ENCODE measurements around the gene COL19A1.
"Not testable (repeated sequence)": the region's sequence is repeated elsewhere in the genome, so short reads cannot be mapped to it uniquely, and the experiment has no call there.

Gene COL19A1

GRCh38 chr6:69888482-69889233 is 22.3 kb downstream of the COL19A1 start:
- H2AFZ ChIP-seq (ENCODE audit: low read depth, low read length) = no peak overlapping the region
- H3K9me3 ChIP-seq (ENCODE audit: control insufficient read depth, low read length) = no peaks in the 10 kb centered on the region

GRCh38 chr6:69889234-69889974 is 23.0 kb downstream of the COL19A1 start:
- not testable (repeated sequence) for H3K4me2 ChIP-seq (ENCODE audit: low read length, poor library complexity, severe bottlenecking); H3K27me3 ChIP-seq (ENCODE audit: control insufficient read depth in 1 of 2, insufficient read depth in 1 of 2, low read length in 2 of 2); H3K23ac ChIP-seq (ENCODE audit: low read length in 2 of 2); H2AK5ac ChIP-seq (ENCODE audit: low read length, severe bottlenecking); H3K18ac ChIP-seq (ENCODE audit: low read depth in 1 of 2, low read length in 2 of 2); H2BK15ac ChIP-seq (ENCODE audit: low read depth, poor library complexity, severe bottlenecking); H4K8ac ChIP-seq (ENCODE audit: low read length); H3K9ac ChIP-seq (ENCODE audit: low read length); DNase-seq; H3K9me3 ChIP-seq (ENCODE audit: control insufficient read depth, low read length); H2BK120ac ChIP-seq (ENCODE audit: low read depth, low read length); H3K79me1 ChIP-seq (replicated peaks; ENCODE audit: low read length, poor library complexity, severe bottlenecking); H2BK5ac ChIP-seq (ENCODE audit: low read depth, low read length, poor library complexity, severe bottlenecking); H2BK12ac ChIP-seq (ENCODE audit: low read length in 2 of 2); H2AFZ ChIP-seq (ENCODE audit: low read depth, low read length); H3K36me3 ChIP-seq (ENCODE audit: control insufficient read depth in 1 of 2, insufficient read depth in 2 of 2, low read depth in 1 of 2, low read length in 2 of 2); H3K27ac ChIP-seq (ENCODE audit: low read length, poor library complexity, severe bottlenecking); H3K4ac ChIP-seq (ENCODE audit: low read depth in 1 of 2, low read length in 2 of 2); H4K91ac ChIP-seq (ENCODE audit: low read length); H3K14ac ChIP-seq (ENCODE audit: low read length in 2 of 2); H3K4me1 ChIP-seq (ENCODE audit: control insufficient read depth, insufficient read depth, low read depth, low read length); H3K4me3 ChIP-seq (ENCODE audit: insufficient read depth in 1 of 2, low read depth in 1 of 2, low read length in 2 of 2)
- 83% methylated on average over 7 of the region's 9 CpGs for WGBS

More at GRCh38 chr6:69888482-69889233, 22.3 kb downstream of the COL19A1 start:
- Histone ChIP-seq H2BK5ac (ENCODE audit: low read depth, low read length, poor library complexity, severe bottlenecking) (no peak overlapping the region), H3K9ac (ENCODE audit: low read length) (no peak overlapping the region), H2AK5ac (ENCODE audit: low read length, severe bottlenecking) (no peak overlapping the region), H2BK15ac (ENCODE audit: low read depth, poor library complexity, severe bottlenecking) (no peak overlapping the region), H2BK120ac (ENCODE audit: low read depth, low read length) (peak overlapping the region; percentile 43), H4K91ac (ENCODE audit: low read length) (no peak overlapping the region), H3K27me3 (ENCODE audit: control insufficient read depth in 1 of 2, insufficient read depth in 1 of 2, low read length in 2 of 2) (no peaks in the 10 kb centered on the region), H3K18ac (ENCODE audit: low read depth in 1 of 2, low read length in 2 of 2) (no peak overlapping the region), H3K23ac (ENCODE audit: low read length in 2 of 2) (no peak overlapping the region), H3K4me3 (ENCODE audit: insufficient read depth in 1 of 2, low read depth in 1 of 2, low read length in 2 of 2) (no peak overlapping the region), H3K79me1 (replicated peaks; ENCODE audit: low read length, poor library complexity, severe bottlenecking) (no peaks in the 10 kb centered on the region), H3K4me2 (ENCODE audit: low read length, poor library complexity, severe bottlenecking) (no peak overlapping the region), H3K4ac (ENCODE audit: low read depth in 1 of 2, low read length in 2 of 2) (no peak overlapping the region), H3K36me3 (ENCODE audit: control insufficient read depth in 1 of 2, insufficient read depth in 2 of 2, low read depth in 1 of 2, low read length in 2 of 2) (no peaks in the 10 kb centered on the region), H4K8ac (ENCODE audit: low read length) (no peak overlapping the region), H3K14ac (ENCODE audit: low read length in 2 of 2) (no peak overlapping the region), H3K27ac (ENCODE audit: low read length, poor library complexity, severe bottlenecking) (no peak overlapping the region), H2BK12ac (ENCODE audit: low read length in 2 of 2) (no peak overlapping the region), H3K4me1 (ENCODE audit: control insufficient read depth, insufficient read depth, low read depth, low read length) (no peaks in the 10 kb centered on the region)
- 94% methylated on average over 4 of the region's 6 CpGs for WGBS
- DNase-seq = no peak

DNA sequence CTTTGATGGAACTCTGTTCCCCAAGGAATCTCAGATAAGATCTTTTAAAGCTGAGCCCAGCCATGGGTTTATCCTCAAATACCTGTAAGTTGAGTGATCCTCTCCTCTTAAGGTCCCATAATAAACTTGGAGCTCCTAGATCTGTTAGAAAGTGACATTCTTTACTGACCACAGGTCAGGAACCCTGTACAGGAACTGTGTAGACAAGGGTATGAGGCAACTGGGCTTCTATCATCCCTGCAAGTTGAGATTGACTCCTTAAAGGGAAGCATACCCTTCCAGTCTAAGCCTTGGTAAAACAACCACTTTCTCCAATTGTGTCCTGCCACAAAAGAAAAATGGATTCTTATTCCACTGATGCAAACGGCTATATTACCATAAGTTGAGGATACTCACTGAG is 26.2 kb downstream of the COL19A1 start:
- peak; percentile 41 for DNase-seq
- not testable (repeated sequence) for H3K4ac ChIP-seq (ENCODE audit: low read depth in 1 of 2, low read length in 2 of 2); H3K4me2 ChIP-seq (ENCODE audit: low read length, poor library complexity, severe bottlenecking); H2BK15ac ChIP-seq (ENCODE audit: low read depth, poor library complexity, severe bottlenecking); H3K9me3 ChIP-seq (ENCODE audit: control insufficient read depth, low read length); H2AFZ ChIP-seq (ENCODE audit: low read depth, low read length); H3K27ac ChIP-seq (ENCODE audit: low read length, poor library complexity, severe bottlenecking); H4K91ac ChIP-seq (ENCODE audit: low read length); H3K18ac ChIP-seq (ENCODE audit: low read depth in 1 of 2, low read length in 2 of 2); H3K4me1 ChIP-seq (ENCODE audit: control insufficient read depth, insufficient read depth, low read depth, low read length); H4K8ac ChIP-seq (ENCODE audit: low read length); H3K9ac ChIP-seq (ENCODE audit: low read length); H3K36me3 ChIP-seq (ENCODE audit: control insufficient read depth in 1 of 2, insufficient read depth in 2 of 2, low read depth in 1 of 2, low read length in 2 of 2); H3K27me3 ChIP-seq (ENCODE audit: control insufficient read depth in 1 of 2, insufficient read depth in 1 of 2, low read length in 2 of 2); H3K14ac ChIP-seq (ENCODE audit: low read length in 2 of 2); H3K4me3 ChIP-seq (ENCODE audit: insufficient read depth in 1 of 2, low read depth in 1 of 2, low read length in 2 of 2); H2AK5ac ChIP-seq (ENCODE audit: low read length, severe bottlenecking); H2BK12ac ChIP-seq (ENCODE audit: low read length in 2 of 2); H2BK120ac ChIP-seq (ENCODE audit: low read depth, low read length); H3K23ac ChIP-seq (ENCODE audit: low read length in 2 of 2); H3K79me1 ChIP-seq (replicated peaks; ENCODE audit: low read length, poor library complexity, severe bottlenecking); H2BK5ac ChIP-seq (ENCODE audit: low read depth, low read length, poor library complexity, severe bottlenecking)
- WGBS = 86% methylated on average over 1 of the region's 1 CpG

- not testable (repeated sequence) for H2AK5ac ChIP-seq (ENCODE audit: low read length, severe bottlenecking); H2BK120ac ChIP-seq (ENCODE audit: low read depth, low read length); H3K4me1 ChIP-seq (ENCODE audit: control insufficient read depth, insufficient read depth, low read depth, low read length)
Measured at GRCh38 chr6:69893266-69893665, 26.9 kb downstream of the COL19A1 start.

More at GRCh38 chr6:69893266-69893665, 26.9 kb downstream of the COL19A1 start:
- not testable (repeated sequence) for H2BK15ac ChIP-seq (ENCODE audit: low read depth, poor library complexity, severe bottlenecking); H2BK12ac ChIP-seq (ENCODE audit: low read length in 2 of 2); H3K9ac ChIP-seq (ENCODE audit: low read length); H3K27ac ChIP-seq (ENCODE audit: low read length, poor library complexity, severe bottlenecking); H3K4me2 ChIP-seq (ENCODE audit: low read length, poor library complexity, severe bottlenecking); H3K79me1 ChIP-seq (replicated peaks; ENCODE audit: low read length, poor library complexity, severe bottlenecking); H3K23ac ChIP-seq (ENCODE audit: low read length in 2 of 2); H3K4ac ChIP-seq (ENCODE audit: low read depth in 1 of 2, low read length in 2 of 2); H3K14ac ChIP-seq (ENCODE audit: low read length in 2 of 2); H4K91ac ChIP-seq (ENCODE audit: low read length); H3K9me3 ChIP-seq (ENCODE audit: control insufficient read depth, low read length); H2AFZ ChIP-seq (ENCODE audit: low read depth, low read length); H3K4me3 ChIP-seq (ENCODE audit: insufficient read depth in 1 of 2, low read depth in 1 of 2, low read length in 2 of 2); H3K18ac ChIP-seq (ENCODE audit: low read depth in 1 of 2, low read length in 2 of 2); H3K27me3 ChIP-seq (ENCODE audit: control insufficient read depth in 1 of 2, insufficient read depth in 1 of 2, low read length in 2 of 2); DNase-seq; H4K8ac ChIP-seq (ENCODE audit: low read length); H3K36me3 ChIP-seq (ENCODE audit: control insufficient read depth in 1 of 2, insufficient read depth in 2 of 2, low read depth in 1 of 2, low read length in 2 of 2); H2BK5ac ChIP-seq (ENCODE audit: low read depth, low read length, poor library complexity, severe bottlenecking)

Measured in mesenchymal stem cell (in vitro differentiated cells and primary cell).